ENCODE measurements around the gene CNTNAP5. TPM values are rescaled to one million over a fixed set of nuclear protein-coding genes. Genes with fewer than 3 reads are reported as not detected.

The CNTNAP5 gene
- total RNA-seq, 1 experiment from 2014 or later, result 0.48 TPM

GRCh38 chr2:124572934-124573634, 548.0 kb downstream of the CNTNAP5 start:
- no peaks in the 10 kb centered on the region for H3K36me3 Mint-ChIP-seq (ENCODE audit: insufficient read depth in 1 of 3, low read depth in 3 of 3)
- H3K9me3 Mint-ChIP-seq, result no peaks in the 10 kb centered on the region
- H3K4me1 Mint-ChIP-seq, result no peaks in the 10 kb centered on the region

More at GRCh38 chr2:124572934-124573634, 548.0 kb downstream of the CNTNAP5 start:
- no peak overlapping the region for H3K9ac ChIP-seq (ENCODE audit: extremely low read depth, insufficient read length, low read length)
- H4K20me1 ChIP-seq (ENCODE audit: control insufficient read depth, insufficient read depth, insufficient read length), result no peaks in the 10 kb centered on the region
- no peak overlapping the region for H2BK120ac ChIP-seq (ENCODE audit: low read depth, low read length, poor library complexity, severe bottlenecking)
- H3K79me2 ChIP-seq (ENCODE audit: insufficient read depth, low read length), result no peaks in the 10 kb centered on the region
- no peak overlapping the region for H2BK12ac ChIP-seq (ENCODE audit: insufficient read length, low read depth, low read length)
- H4K5ac ChIP-seq (ENCODE audit: insufficient read length, low read depth, low read length), result no peak overlapping the region
- H3K27ac ChIP-seq (ENCODE audit: insufficient read length, low read depth, low read length), result no peak overlapping the region
- no peak overlapping the region for H3T11ph ChIP-seq (ENCODE audit: low read length)
- H3K27me3 ChIP-seq (ENCODE audit: insufficient read depth, low read length), result no peaks in the 10 kb centered on the region
- no peaks in the 10 kb centered on the region for H3K9me3 ChIP-seq (ENCODE audit: control insufficient read depth, low read depth, low read length)
- no peak overlapping the region for H2BK15ac ChIP-seq (ENCODE audit: low read depth, low read length)
- DNase-seq, result no peak
- no peak overlapping the region for H3K56ac ChIP-seq (ENCODE audit: insufficient read length, low read depth, low read length)
- no peaks in the 10 kb centered on the region for H3K27me3 Mint-ChIP-seq (ENCODE audit: low read depth)
- no peaks in the 10 kb centered on the region for H3K79me1 ChIP-seq (ENCODE audit: insufficient read depth, low read depth, low read length, poor library complexity, severe bottlenecking)
- H3K18ac ChIP-seq (ENCODE audit: insufficient read length, low read depth, low read length), result no peak overlapping the region
- no peaks in the 10 kb centered on the region for H3K4me1 ChIP-seq (ENCODE audit: insufficient read depth, low read length)
- H2BK5ac ChIP-seq (ENCODE audit: insufficient read length, low read length), result no peak overlapping the region
- no peak overlapping the region for H3K4me3 Mint-ChIP-seq
- TF ChIP-seq, protein P1, sequence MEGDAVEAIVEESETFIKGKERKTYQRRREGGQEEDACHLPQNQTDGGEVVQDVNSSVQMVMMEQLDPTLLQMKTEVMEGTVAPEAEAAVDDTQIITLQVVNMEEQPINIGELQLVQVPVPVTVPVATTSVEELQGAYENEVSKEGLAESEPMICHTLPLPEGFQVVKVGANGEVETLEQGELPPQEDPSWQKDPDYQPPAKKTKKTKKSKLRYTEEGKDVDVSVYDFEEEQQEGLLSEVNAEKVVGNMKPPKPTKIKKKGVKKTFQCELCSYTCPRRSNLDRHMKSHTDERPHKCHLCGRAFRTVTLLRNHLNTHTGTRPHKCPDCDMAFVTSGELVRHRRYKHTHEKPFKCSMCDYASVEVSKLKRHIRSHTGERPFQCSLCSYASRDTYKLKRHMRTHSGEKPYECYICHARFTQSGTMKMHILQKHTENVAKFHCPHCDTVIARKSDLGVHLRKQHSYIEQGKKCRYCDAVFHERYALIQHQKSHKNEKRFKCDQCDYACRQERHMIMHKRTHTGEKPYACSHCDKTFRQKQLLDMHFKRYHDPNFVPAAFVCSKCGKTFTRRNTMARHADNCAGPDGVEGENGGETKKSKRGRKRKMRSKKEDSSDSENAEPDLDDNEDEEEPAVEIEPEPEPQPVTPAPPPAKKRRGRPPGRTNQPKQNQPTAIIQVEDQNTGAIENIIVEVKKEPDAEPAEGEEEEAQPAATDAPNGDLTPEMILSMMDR (conservative IDR thresholded peaks at IDR 0.05), result no peak
- no peak overlapping the region for H4K91ac ChIP-seq (ENCODE audit: insufficient read length, low read depth, low read length)
- H3K4ac ChIP-seq (ENCODE audit: low read depth, low read length), result no peak overlapping the region
- no peaks in the 10 kb centered on the region for H3K23me2 ChIP-seq (ENCODE audit: insufficient read length, low read depth, low read length, poor library complexity, severe bottlenecking)
- H3K4me2 ChIP-seq (ENCODE audit: insufficient read depth, insufficient read length, low read length), result no peak overlapping the region
- H2BK20ac ChIP-seq (ENCODE audit: low read depth, low read length, poor library complexity, severe bottlenecking), result no peak overlapping the region
- no peak overlapping the region for H3K23ac ChIP-seq (ENCODE audit: insufficient read length, low read depth, low read length)
- H3K14ac ChIP-seq (ENCODE audit: insufficient read depth, low read length), result no peak overlapping the region
- H4K8ac ChIP-seq (replicated peaks; ENCODE audit: insufficient read length, low read depth, low read length), result no peak overlapping the region
- no CpG with 5 or more reads among the region's 1 CpG for WGBS (ENCODE audit: extremely low coverage, insufficient read length, low lambda C conversion rate)
- no peak overlapping the region for H3K27ac Mint-ChIP-seq
- no peak overlapping the region for H2AFZ ChIP-seq (ENCODE audit: low read length)
- H2AK5ac ChIP-seq (ENCODE audit: insufficient read length, low read length), result no peak overlapping the region
